ENCODE data around the gene SMKR1. TPM values are rescaled to one million over a fixed set of nuclear protein-coding genes. Genes with fewer than 3 reads are reported as not detected.
A peak's percentile ranks its signal among the peaks of the same experiment; 100 is the strongest.

The SMKR1 gene
- total and polyA plus RNA-seq, 9 of the 15 experiments (the other 6 are each of a cell fraction or from before 2014, with no cell fraction given), result 0.58 to 1.8 (median 0.93) TPM; not detected in 1

DNA sequence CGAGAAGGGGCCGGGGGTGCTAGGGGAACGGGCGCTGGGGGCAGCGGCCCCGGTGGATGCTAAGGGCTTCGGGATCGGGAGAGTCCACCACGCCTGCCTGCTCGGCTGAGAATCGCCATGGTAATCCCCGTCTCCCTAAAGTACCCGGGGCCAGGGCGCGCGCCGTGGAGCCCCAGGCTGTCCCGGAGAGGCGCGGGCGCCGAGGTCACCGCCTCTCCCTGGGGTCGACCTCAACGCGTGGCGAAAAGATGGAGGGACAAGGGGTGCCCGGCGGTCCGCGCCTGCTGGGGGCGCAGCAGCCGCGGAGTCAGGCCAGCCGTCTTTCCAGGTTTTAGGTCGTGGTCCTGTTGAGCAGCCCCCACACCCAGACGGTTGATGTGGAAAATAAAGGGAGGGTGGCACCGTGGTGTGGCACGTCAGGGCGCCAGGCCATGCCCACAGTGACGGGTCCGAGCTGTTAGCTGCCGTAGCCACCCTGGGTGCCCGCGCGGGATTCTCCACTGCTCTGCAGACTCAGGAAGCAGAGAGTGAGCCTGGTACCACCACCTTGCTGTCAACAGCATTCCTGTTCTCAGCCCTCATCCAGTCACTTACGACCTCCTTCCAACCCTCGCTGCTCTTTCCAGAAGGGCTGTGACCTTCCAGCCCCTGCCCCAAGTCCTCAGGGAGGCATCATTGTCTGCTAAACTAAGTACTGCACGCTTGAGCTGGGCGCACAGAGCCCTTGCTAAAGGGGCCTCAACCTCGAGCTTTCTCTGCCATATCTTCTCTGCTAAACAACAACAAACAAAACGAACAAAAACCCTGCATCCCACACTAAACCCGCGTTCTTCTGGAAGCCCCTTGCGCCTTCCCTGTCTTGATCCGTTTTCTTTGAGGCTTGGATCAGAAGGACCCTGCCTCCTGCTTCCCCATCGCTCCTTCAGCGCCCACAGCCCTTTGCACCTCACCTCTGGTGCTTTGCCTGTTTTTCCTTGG, 666 bp downstream of the SMKR1 start:
- Histone ChIP-seq H3K79me2 (ENCODE audit: control insufficient read depth, insufficient read depth, low read length) (no peaks in the 10 kb centered on the region), H3K9ac (ENCODE audit: insufficient read depth in 1 of 2, low read depth in 2 of 2, low read length in 2 of 2) (peak overlapping the region in 1 of 2 experiments; percentile 86; a peak in 2 of 4 replicates), H3K27ac (ENCODE audit: extremely low read depth, low read depth, low read length) (no peak overlapping the region), H3K27me3 (ENCODE audit: control insufficient read depth in 2 of 2, insufficient read depth in 2 of 2, low read length in 2 of 2) (peaks cover 8 to 19% of the 10 kb centered on the region in 2 experiments; a peak in 4 of 5 replicates), H2AFZ (ENCODE audit: low read depth, low read length) (peak overlapping the region; percentile 73), H3K36me3 (ENCODE audit: control insufficient read depth, insufficient read depth, low read length) (no peaks in the 10 kb centered on the region), H3K4me2 (ENCODE audit: insufficient read depth, low read length) (peak overlapping the region; percentile 62; the same call in 1 of the 2 replicates), H3K4me1 (replicated peaks in 1 of 2; ENCODE audit: control insufficient read depth in 2 of 2, insufficient read depth in 2 of 2, low read length in 2 of 2) (peaks cover 0 to 14% of the 10 kb centered on the region in 2 experiments; a peak in 4 of 5 replicates), H3K9me1 (ENCODE audit: control insufficient read depth, insufficient read depth, low read length) (no peaks in the 10 kb centered on the region), H4K20me1 (replicated peaks; ENCODE audit: control insufficient read depth, insufficient read depth, low read length) (0 out of 2 replicates have a peak, but pooled peaks cover 5% of the 10 kb centered on the region), H3K9me3 (replicated peaks; ENCODE audit: control insufficient read depth, insufficient read depth, low read depth, low read length) (no peaks in the 10 kb centered on the region), H3K4me3 (peak overlapping the region; percentile 41)
- BruUV-seq (replicated peaks), result no TSS peak
- CTCF ChIA-PET (ENCODE audit: low intra/inter-chr PET ratio), result no interaction called here
- FAIRE-seq, result no peak
- POLR2A ChIA-PET, result interaction anchor here (1.3 to 1.5 kb wide), 2 partner anchors 29 to 54 kb away, joined by 3 to 5 read pairs; no protein-coding TSS in a partner anchor
- 62% methylated on average over 54 of the region's 58 CpGs for WGBS (ENCODE audit: insufficient coverage, low coverage, missing lambda C conversion rate)
- intact Hi-C loops (cut with micrococcal nuclease), result no loop called here
- ATAC-seq, result no peak
- no peak for DNase-seq (ENCODE audit: extremely low read depth in 1 of 4, low spot score in 3 of 4)
- in situ Hi-C loops (cut with MboI), result no loop called here
- TF ChIP-seq POLR2A (conservative IDR thresholded peaks at IDR 0.05) (no peak), DIDO1 (tag; IDR thresholded peaks at IDR 0.05; ENCODE audit: low read depth) (no peak), FIP1L1 (IDR thresholded peaks at IDR 0.05; ENCODE audit: low read depth, low read length, poor library complexity, severe bottlenecking) (peak; percentile 56), KAT7 (CRISPR knock-in tag; IDR thresholded peaks at IDR 0.05; ENCODE audit: borderline replicate concordance) (0 out of 2 replicates have a peak, but pooled peaks have one; percentile 56), PCBP1 (IDR thresholded peaks at IDR 0.05; ENCODE audit: low read depth, low read length, poor library complexity, severe bottlenecking) (peak; percentile 73), MED1 (CRISPR knock-in tag; IDR thresholded peaks at IDR 0.05; ENCODE audit: borderline replicate concordance) (0 out of 2 replicates have a peak, but pooled peaks have one; percentile 78), SIN3A (IDR thresholded peaks at IDR 0.05; ENCODE audit: borderline replicate concordance in 2 of 2, control insufficient read depth in 1 of 2, low read depth in 2 of 2, low read length in 2 of 2) (0 out of 4 replicates have a peak, but pooled peaks of 1 of the 2 experiments have one; percentile 15), RBFOX2 (IDR thresholded peaks at IDR 0.05; ENCODE audit: low read depth, low read length) (peak; percentile 17; the same call in 1 of the 2 replicates), SRSF3 (IDR thresholded peaks at IDR 0.05; ENCODE audit: insufficient read depth, low read length) (no peak), CBX2 (IDR thresholded peaks at IDR 0.05; ENCODE audit: insufficient read depth, low read length, poor library complexity, severe bottlenecking) (no peak), GABPA (tag; conservative IDR thresholded peaks at IDR 0.05; ENCODE audit: low read depth) (0 out of 2 replicates have a peak, but pooled peaks have one; percentile 1), ZC3H4 (CRISPR knock-in tag; IDR thresholded peaks at IDR 0.05; ENCODE audit: borderline replicate concordance) (0 out of 2 replicates have a peak, but pooled peaks have one; percentile 61), HNRNPL (IDR thresholded peaks at IDR 0.05; ENCODE audit: low read depth, low read length) (peak; percentile 60; the same call in 1 of the 2 replicates)
- TF ChIP-seq, protein P1, sequence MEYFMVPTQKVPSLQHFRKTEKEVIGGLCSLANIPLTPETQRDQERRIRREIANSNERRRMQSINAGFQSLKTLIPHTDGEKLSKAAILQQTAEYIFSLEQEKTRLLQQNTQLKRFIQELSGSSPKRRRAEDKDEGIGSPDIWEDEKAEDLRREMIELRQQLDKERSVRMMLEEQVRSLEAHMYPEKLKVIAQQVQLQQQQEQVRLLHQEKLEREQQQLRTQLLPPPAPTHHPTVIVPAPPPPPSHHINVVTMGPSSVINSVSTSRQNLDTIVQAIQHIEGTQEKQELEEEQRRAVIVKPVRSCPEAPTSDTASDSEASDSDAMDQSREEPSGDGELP (CRISPR knock-in tag; IDR thresholded peaks at IDR 0.05; ENCODE audit: borderline replicate concordance), result peak; percentile 31; the same call in 1 of the 2 replicates
- TF ChIP-seq, protein P2, sequence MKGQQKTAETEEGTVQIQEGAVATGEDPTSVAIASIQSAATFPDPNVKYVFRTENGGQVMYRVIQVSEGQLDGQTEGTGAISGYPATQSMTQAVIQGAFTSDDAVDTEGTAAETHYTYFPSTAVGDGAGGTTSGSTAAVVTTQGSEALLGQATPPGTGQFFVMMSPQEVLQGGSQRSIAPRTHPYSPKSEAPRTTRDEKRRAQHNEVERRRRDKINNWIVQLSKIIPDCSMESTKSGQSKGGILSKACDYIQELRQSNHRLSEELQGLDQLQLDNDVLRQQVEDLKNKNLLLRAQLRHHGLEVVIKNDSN (CRISPR knock-in tag; IDR thresholded peaks at IDR 0.05), result peak; percentile 26; the same call in 1 of the 2 replicates
